ENCODE results near the gene DNAJB2.

Gene DNAJB2

GRCh38 chr2:219250049-219250781 is 29.0 kb upstream of the DNAJB2 start:
- peak overlapping the region; percentile 52 for H3K4me3 ChIP-seq (ENCODE audit: low read depth, low read length)
- DNase-seq (ENCODE audit: low read depth) = peak; percentile 73
- TF ChIP-seq POLR2A (IDR thresholded peaks at IDR 0.05; ENCODE audit: extremely low read depth, insufficient read length) (no peak), MAX (IDR thresholded peaks at IDR 0.05; ENCODE audit: low read depth, low read length) (0 out of 2 replicates have a peak, but pooled peaks have one; percentile 6), CTCF (IDR thresholded peaks at IDR 0.05; ENCODE audit: low read depth, low read length) (no peak), MYC (IDR thresholded peaks at IDR 0.05; ENCODE audit: low read depth, low read length) (no peak)

GRCh38 chr2:219251656-219252055 is 27.5 kb upstream of the DNAJB2 start:
- DNase-seq (ENCODE audit: low read depth) = peak; percentile 84
- no peak for TF ChIP-seq MYC (IDR thresholded peaks at IDR 0.05; ENCODE audit: low read depth, low read length)
- no peak for TF ChIP-seq POLR2A (IDR thresholded peaks at IDR 0.05; ENCODE audit: extremely low read depth, insufficient read length)
- peak overlapping the region; percentile 66 for H3K4me3 ChIP-seq (ENCODE audit: low read depth, low read length)

- peak overlapping the region; percentile 66 for H3K4me3 ChIP-seq (ENCODE audit: low read depth, low read length)
Measured at GRCh38 chr2:219252084-219252483, 27.1 kb upstream of the DNAJB2 start.

GRCh38 chr2:219252570-219252899 is 26.6 kb upstream of the DNAJB2 start:
- no peak for DNase-seq (ENCODE audit: low read depth)
- peak overlapping the region; percentile 66 for H3K4me3 ChIP-seq (ENCODE audit: low read depth, low read length)

More at GRCh38 chr2:219252084-219252483, 27.1 kb upstream of the DNAJB2 start:
- TF ChIP-seq MYC (IDR thresholded peaks at IDR 0.05; ENCODE audit: low read depth, low read length) = no peak
- no peak for TF ChIP-seq POLR2A (IDR thresholded peaks at IDR 0.05; ENCODE audit: extremely low read depth, insufficient read length)
- no peak for TF ChIP-seq CTCF (IDR thresholded peaks at IDR 0.05; ENCODE audit: low read depth, low read length)
- no peak for TF ChIP-seq MAX (IDR thresholded peaks at IDR 0.05; ENCODE audit: low read depth, low read length)
- no peak for DNase-seq (ENCODE audit: low read depth)

GRCh38 chr2:219252900-219253752 is 26.0 kb upstream of the DNAJB2 start, which contains the start of gene TUBA4B:
Gene TUBA4B, plus strand, starts transcription at chr2:219253243. Its CDS starts 165 bp downstream, at chr2:219253408.
- DNase-seq (ENCODE audit: low read depth) = peak; percentile 89
- H3K4me3 ChIP-seq (ENCODE audit: low read depth, low read length) = peak within 1 kb of the TSS; percentile 66
- TF ChIP-seq CTCF (IDR thresholded peaks at IDR 0.05; ENCODE audit: low read depth, low read length) (no peak), MYC (IDR thresholded peaks at IDR 0.05; ENCODE audit: low read depth, low read length) (peak; percentile 67), MAX (IDR thresholded peaks at IDR 0.05; ENCODE audit: low read depth, low read length) (peak; percentile 93)

More at GRCh38 chr2:219252570-219252899, 26.6 kb upstream of the DNAJB2 start:
- TF ChIP-seq POLR2A (IDR thresholded peaks at IDR 0.05; ENCODE audit: extremely low read depth, insufficient read length) (no peak), CTCF (IDR thresholded peaks at IDR 0.05; ENCODE audit: low read depth, low read length) (no peak), MYC (IDR thresholded peaks at IDR 0.05; ENCODE audit: low read depth, low read length) (no peak), MAX (IDR thresholded peaks at IDR 0.05; ENCODE audit: low read depth, low read length) (no peak)
